Right lobe of liver (tissue), 6 donors: ENCODE data around the gene DOCK2. TPM values are rescaled to one million over a fixed set of nuclear protein-coding genes. Genes with fewer than 3 reads are reported as not detected.
"Not testable (repeated sequence)": the region's sequence is repeated elsewhere in the genome, so short reads cannot be mapped to it uniquely, and the experiment has no call there.

Source experiments
- ATAC-seq, 4 donors: fragments of 200-7000 bp; cut with Tn5 transposase; one replicate each; pipeline ENCODE4 v1.9.1; 2020; ENCODE audit warnings: mild to moderate bottlenecking in 4 of 4, moderate library complexity in 4 of 4
- DNase-seq, 3 donors: peaks; one replicate each; pipeline ENCODE4 v3.0.0-alpha.2; 2020
- H3K27ac ChIP-seq, 3 donors: fragments of 200-600 bp; one replicate each; pipeline ENCODE4 v1.8.0; 2022
- H3K27me3 ChIP-seq, 2 donors: fragments of 200-600 bp; one replicate each; pipeline ENCODE4 v1.8.0; 2022
- H3K36me3 ChIP-seq, 4 donors: fragments of 200-600 bp; sonication (generic) in 1 of 4; one replicate each; pipeline versions ENCODE4 v1.5.1 to v1.8.0; 2017 to 2022; ENCODE audit warnings: control low read depth in 1 of 4
- H3K4me1 ChIP-seq, 4 donors: fragments of 200-600 bp; sonication (generic) in 1 of 4; one replicate each; pipeline versions ENCODE4 v1.5.1 to v1.8.0; 2017 to 2022; ENCODE audit warnings: control low read depth in 1 of 4
- H3K4me3 ChIP-seq, 3 donors: fragments of 200-600 bp; one replicate each; pipeline ENCODE4 v1.8.0; 2022
- H3K9me3 ChIP-seq, 4 donors: fragments of 200-600 bp; sonication (generic) in 1 of 4; one replicate each; pipeline versions ENCODE4 v1.5.1 to v1.8.0; 2017 to 2022; ENCODE audit warnings: control low read depth in 1 of 4
- CTCF ChIP-seq, 4 donors: fragments of 200-600 bp in 3 of 4; fragments of 450-650 bp in 1 of 4; IDR thresholded peaks; one replicate each; pipeline versions ENCODE4 v1.5.1 to v1.8.0; 2016 to 2022; ENCODE audit warnings: antibody characterized with exemption in 4 of 4, mild to moderate bottlenecking in 2 of 4
- POLR2A ChIP-seq: fragments of 450-650 bp; IDR thresholded peaks from one replicate; pipeline ENCODE4 v1.6.1; 2017; ENCODE audit warnings: antibody characterized with exemption, mild to moderate bottlenecking
- WGBS: methylation state at CpG from one replicate; pipeline ENCODE4 v1.1.6; 2018; ENCODE audit warnings: low coverage, low lambda C conversion rate; ENCODE audit not compliant: insufficient coverage; ENCODE audit errors: missing lambda C conversion rate; 5-methylcytosine and 5-hydroxymethylcytosine counted together
- intact Hi-C, 2 donors: fragments of 100-400 bp; cut with DNase I; formaldehyde crosslinking; loops; one replicate each; pipeline versions ENCODE4 v1.11.2 to v1.14.1; 2022
- total RNA-seq, 6 experiments: library from RNA; depleted of rRNA in 2 of 6; stranded (reverse); fragments of >200 nt in 2 of 6; fragmentation: NEBNext Ultra II Directional in 3 of 6; extraction: Animal tissue kit (Norgen Biotek cat#: 25700) in 3 of 6; gene quantifications; one replicate each; pipeline versions ENCODE4 v1.1.0 to v1.2.4, GENCODE V29; 2016 to 2023
- donor health status: DM: no; HTN: yes; CAD: no.
- donor health status: DM: no; HTN: no; CAD: no.
- donor health status: DM: no; HTN: no; CAD: no.
- donor health status: DM: no; HTN: yes; CAD: no.
- donor health status: DM: no; HTN: yes; CAD: no.

DOCK2 gene
- total RNA-seq, 6 experiments from 2014 or later, result 5.0 to 14.5 (median 7.4) TPM

DNA sequence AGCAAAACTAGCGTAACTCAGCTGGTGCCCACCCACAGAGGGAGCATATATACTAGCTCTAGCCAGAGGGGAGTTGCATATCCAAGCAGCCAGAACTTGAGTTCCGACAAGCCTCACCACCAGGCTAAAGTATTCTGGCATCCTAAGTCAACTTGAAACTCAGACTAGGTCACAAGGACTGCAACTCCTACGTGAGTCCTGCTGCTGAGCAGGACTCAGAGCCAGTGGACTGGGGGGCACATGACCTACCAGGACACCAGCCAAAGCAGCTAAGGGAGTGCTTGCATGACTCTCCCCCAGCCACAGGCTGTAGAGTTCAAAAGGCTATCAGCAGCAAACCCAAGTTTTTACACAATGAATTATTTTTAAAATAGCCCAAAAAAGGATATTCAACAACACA, 27.4 kb upstream of the DOCK2 start:
- no peak overlapping the region for H3K27ac ChIP-seq
- H3K4me1 ChIP-seq, result no peaks in the 10 kb centered on the region
- intact Hi-C loops, result no loop called here
- TF ChIP-seq POLR2A (no peak), CTCF (IDR thresholded peaks at IDR 0.05) (no peak)
- H3K36me3 ChIP-seq, result no peaks in the 10 kb centered on the region
- H3K4me3 ChIP-seq, result no peak overlapping the region
- DNase-seq (no peak), ATAC-seq (no peak)
- no peaks in the 10 kb centered on the region for H3K27me3 ChIP-seq
- 72% methylated on average over 3 of the region's 3 CpGs for WGBS
- H3K9me3 ChIP-seq, result no peaks in the 10 kb centered on the region

DNA sequence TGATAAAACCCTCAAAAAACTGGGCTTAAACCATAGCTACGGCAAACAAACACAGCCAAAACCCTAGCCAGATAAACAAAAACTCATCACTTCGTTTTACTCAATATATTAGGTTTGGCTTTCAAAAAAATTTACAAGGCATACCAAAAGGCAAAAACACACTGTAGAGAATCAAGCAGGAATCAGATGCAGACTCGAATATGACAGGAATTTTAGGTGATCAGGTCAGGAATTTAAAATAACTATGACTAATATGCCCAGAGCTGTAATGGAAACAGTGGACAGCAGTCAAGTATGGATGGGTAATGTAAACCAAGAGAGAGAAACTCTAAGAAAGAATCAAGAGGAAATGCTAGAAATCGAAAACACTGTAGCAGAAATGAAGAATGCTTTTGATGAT, 26.5 kb upstream of the DOCK2 start:
- no peak overlapping the region for H3K27ac ChIP-seq
- no peaks in the 10 kb centered on the region for H3K9me3 ChIP-seq
- 55% methylated on average over 4 of the region's 4 CpGs for WGBS
- no peak for DNase-seq
- TF ChIP-seq CTCF (IDR thresholded peaks at IDR 0.05) (no peak), POLR2A (no peak)
- no peak overlapping the region for H3K4me3 ChIP-seq
- no peaks in the 10 kb centered on the region for H3K4me1 ChIP-seq
- H3K36me3 ChIP-seq, result no peaks in the 10 kb centered on the region
- ATAC-seq, result no peak
- intact Hi-C loops, result no loop called here
- no peaks in the 10 kb centered on the region for H3K27me3 ChIP-seq

GRCh38 chr5:169615561-169615960, 21.5 kb upstream of the DOCK2 start:
- DNase-seq, result no peak
- Histone ChIP-seq H3K27me3 (no peaks in the 10 kb centered on the region), H3K27ac (no peak overlapping the region), H3K4me1 (no peaks in the 10 kb centered on the region), H3K36me3 (no peaks in the 10 kb centered on the region), H3K9me3 (no peaks in the 10 kb centered on the region), H3K4me3 (no peak overlapping the region)
- ATAC-seq, result no peak
- intact Hi-C loops, result no loop called here
- WGBS, result 53% methylated on average over 1 of the region's 1 CpG
- TF ChIP-seq POLR2A (no peak), CTCF (IDR thresholded peaks at IDR 0.05) (no peak)

GRCh38 chr5:169624307-169624706, 12.8 kb upstream of the DOCK2 start:
- H3K36me3 ChIP-seq, H3K4me1 ChIP-seq, H3K4me3 ChIP-seq, ATAC-seq, H3K27me3 ChIP-seq, H3K27ac ChIP-seq, DNase-seq, intact Hi-C loops, H3K9me3 ChIP-seq: not testable (repeated sequence)
- 79% methylated on average over 2 of the region's 2 CpGs for WGBS

DNA sequence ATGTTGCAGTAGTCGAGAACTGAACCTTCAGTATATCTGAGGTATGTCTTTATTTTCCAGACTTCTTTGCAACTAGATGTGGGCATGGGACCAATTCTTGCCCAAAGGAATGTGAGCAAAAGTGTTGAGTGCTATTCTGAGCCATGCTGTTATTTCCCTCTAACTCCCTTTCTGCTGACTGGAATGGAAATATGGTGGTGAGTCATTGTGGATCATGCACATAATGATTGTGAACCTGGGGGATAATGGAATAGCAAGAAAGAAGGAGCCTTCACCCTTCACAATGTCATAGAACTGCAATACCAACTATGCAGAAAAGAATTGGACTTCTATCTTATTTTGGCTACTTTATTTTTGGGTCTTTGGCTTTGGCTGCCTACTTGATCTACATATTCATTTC, 10.3 kb upstream of the DOCK2 start:
- H3K27ac ChIP-seq, result no peak overlapping the region
- ATAC-seq (no peak), DNase-seq (no peak)
- WGBS, result 50% methylated on average over 1 of the region's 1 CpG
- no peaks in the 10 kb centered on the region for H3K9me3 ChIP-seq
- intact Hi-C loops, result no loop called here
- TF ChIP-seq POLR2A (no peak), CTCF (IDR thresholded peaks at IDR 0.05) (no peak)
- no peaks in the 10 kb centered on the region for H3K4me1 ChIP-seq
- H3K27me3 ChIP-seq, result no peaks in the 10 kb centered on the region
- no peaks in the 10 kb centered on the region for H3K36me3 ChIP-seq
- H3K4me3 ChIP-seq, result no peak overlapping the region
